Astrocyte (in vitro differentiated cells and primary cell): ENCODE measurements around the gene SHANK2.

Experiments used
- CTCF ChIP-seq: IDR thresholded peaks from 2 replicates; pipeline ENCODE4 v1.5.1; 2011; ENCODE audit warnings: low read depth, mild to moderate bottlenecking, inconsistent platforms, low read length, moderate library complexity; ENCODE audit not compliant: insufficient read depth
- EZH2 ChIP-seq: IDR thresholded peaks from 2 replicates; pipeline ENCODE4 v1.6.1; 2012; ENCODE audit warnings: mild to moderate bottlenecking, low read length, inconsistent platforms; ENCODE audit not compliant: insufficient read depth

GRCh38 chr11:71247551-71248250, 4.7 kb downstream of the SHANK2 start:
- TF ChIP-seq CTCF (no peak), EZH2 (no peak)
